ENCODE measurements around the gene MPL. TPM values are rescaled to one million over a fixed set of nuclear protein-coding genes. Genes with fewer than 3 reads are reported as not detected.

Gene MPL
- total and polyA plus RNA-seq, 2 of the 13 experiments (the other 11 are each of a cell fraction or from before 2014, with no cell fraction given) = not detected

GRCh38 chr1:43367904-43368645 lies 30.5 kb downstream of the MPL start, which contains the start of gene ELOVL1 (continued):
- TF ChIP-seq HMGXB3 (CRISPR knock-in tag; IDR thresholded peaks at IDR 0.05; ENCODE audit: borderline replicate concordance) = peak; percentile 67
- TF ChIP-seq ZSCAN29 (CRISPR knock-in tag; conservative IDR thresholded peaks at IDR 0.05) = peak; percentile 72; the same call in 1 of the 2 replicates
- TF ChIP-seq ZNF577 (CRISPR knock-in tag; IDR thresholded peaks at IDR 0.05; ENCODE audit: borderline replicate concordance, low read depth) = no peak
- TF ChIP-seq ATRX (CRISPR knock-in tag; IDR thresholded peaks at IDR 0.05; ENCODE audit: borderline replicate concordance) = no peak
- TF ChIP-seq ZNF839 (CRISPR knock-in tag; IDR thresholded peaks at IDR 0.05; ENCODE audit: borderline replicate concordance) = peak; percentile 31; the same call in 1 of the 2 replicates
- peak; percentile 90 for TF ChIP-seq ARNT2 (CRISPR knock-in tag; IDR thresholded peaks at IDR 0.05; ENCODE audit: low read depth)
- no peak for TF ChIP-seq ZNF740 (CRISPR knock-in tag; IDR thresholded peaks at IDR 0.05)
- TF ChIP-seq ZKSCAN8 (CRISPR knock-in tag; IDR thresholded peaks at IDR 0.05; ENCODE audit: borderline replicate concordance) = no peak
- TF ChIP-seq TAF15 (IDR thresholded peaks at IDR 0.05; ENCODE audit: low read depth, low read length, poor library complexity, severe bottlenecking) = no peak
- TF ChIP-seq ZNF350 (CRISPR knock-in tag; IDR thresholded peaks at IDR 0.05; ENCODE audit: borderline replicate concordance, low read depth) = peak; percentile 76; the same call in 1 of the 2 replicates
- TF ChIP-seq ZFP62 (CRISPR knock-in tag; IDR thresholded peaks at IDR 0.05) = no peak
- TF ChIP-seq, protein P1, sequence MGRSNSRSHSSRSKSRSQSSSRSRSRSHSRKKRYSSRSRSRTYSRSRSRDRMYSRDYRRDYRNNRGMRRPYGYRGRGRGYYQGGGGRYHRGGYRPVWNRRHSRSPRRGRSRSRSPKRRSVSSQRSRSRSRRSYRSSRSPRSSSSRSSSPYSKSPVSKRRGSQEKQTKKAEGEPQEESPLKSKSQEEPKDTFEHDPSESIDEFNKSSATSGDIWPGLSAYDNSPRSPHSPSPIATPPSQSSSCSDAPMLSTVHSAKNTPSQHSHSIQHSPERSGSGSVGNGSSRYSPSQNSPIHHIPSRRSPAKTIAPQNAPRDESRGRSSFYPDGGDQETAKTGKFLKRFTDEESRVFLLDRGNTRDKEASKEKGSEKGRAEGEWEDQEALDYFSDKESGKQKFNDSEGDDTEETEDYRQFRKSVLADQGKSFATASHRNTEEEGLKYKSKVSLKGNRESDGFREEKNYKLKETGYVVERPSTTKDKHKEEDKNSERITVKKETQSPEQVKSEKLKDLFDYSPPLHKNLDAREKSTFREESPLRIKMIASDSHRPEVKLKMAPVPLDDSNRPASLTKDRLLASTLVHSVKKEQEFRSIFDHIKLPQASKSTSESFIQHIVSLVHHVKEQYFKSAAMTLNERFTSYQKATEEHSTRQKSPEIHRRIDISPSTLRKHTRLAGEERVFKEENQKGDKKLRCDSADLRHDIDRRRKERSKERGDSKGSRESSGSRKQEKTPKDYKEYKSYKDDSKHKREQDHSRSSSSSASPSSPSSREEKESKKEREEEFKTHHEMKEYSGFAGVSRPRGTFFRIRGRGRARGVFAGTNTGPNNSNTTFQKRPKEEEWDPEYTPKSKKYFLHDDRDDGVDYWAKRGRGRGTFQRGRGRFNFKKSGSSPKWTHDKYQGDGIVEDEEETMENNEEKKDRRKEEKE (IDR thresholded peaks at IDR 0.05) = no peak
- 0 out of 2 replicates have a peak, but pooled peaks have one; percentile 31 for TF ChIP-seq ZNF256 (CRISPR knock-in tag; conservative IDR thresholded peaks at IDR 0.05)
- no peak; the same call in 1 of the 2 replicates for TF ChIP-seq AHDC1 (CRISPR knock-in tag; IDR thresholded peaks at IDR 0.05; ENCODE audit: borderline replicate concordance)

All from HepG2 (cell line).